Body of pancreas (tissue), 4 donors: ENCODE data around the gene ZW10.

Experiments
- CTCF ChIP-seq, 7 experiments: fragments of 450-650 bp in 4 of 7; fragments of 200-600 bp in 3 of 7; sonication (generic) in 3 of 7; IDR thresholded peaks; one replicate each; pipeline ENCODE4 v1.5.1; 2016 to 2019; ENCODE audit warnings: antibody characterized with exemption in 7 of 7
- POLR2A ChIP-seq, 3 donors: fragments of 450-650 bp; IDR thresholded peaks; one replicate each; pipeline ENCODE4 v1.6.1; 2016; ENCODE audit warnings: antibody characterized with exemption in 3 of 3, mild to moderate bottlenecking in 2 of 3

- TF ChIP-seq CTCF (IDR thresholded peaks at IDR 0.05) (no peak), POLR2A (IDR thresholded peaks at IDR 0.05) (no peak)
Observed at GRCh38 chr11:113752932-113753331, 20.6 kb downstream of the ZW10 start.
